ENCODE measurements around the gene ATXN10. TPM values are rescaled to one million over a fixed set of nuclear protein-coding genes. Genes with fewer than 3 reads are reported as not detected.

Gene ATXN10
- total and polyA plus RNA-seq, 11 donors, result 55.0 to 192 (median 149) TPM

- Histone ChIP-seq H3K36me3 (peaks cover 0 to 9% (median 3%) of the 10 kb centered on the region in 9 donors), H3K4me1 (peaks cover 0 to 60% (median 35%) of the 10 kb centered on the region in 12 donors), H3K27ac (no peak overlapping the region), H3K9me3 (no peaks in the 10 kb centered on the region), H3K27me3 (no peaks in the 10 kb centered on the region), H3K4me3 (no peak overlapping the region)
- WGBS, 4 donors, result 83 to 98% (median 96%) methylated on average over 4 of the region's 4 CpGs
- no peak for DNase-seq
- TF ChIP-seq CTCF (IDR thresholded peaks at IDR 0.05), result no peak
- no peak for TF ChIP-seq POLR2A (IDR thresholded peaks at IDR 0.05)
- ATAC-seq, result no peak
- intact Hi-C loops (cut with DNase I), result no loop called here
These were observed 4.4 kb downstream of the ATXN10 start for GRCh38 chr22:45676024-45676423.

DNA sequence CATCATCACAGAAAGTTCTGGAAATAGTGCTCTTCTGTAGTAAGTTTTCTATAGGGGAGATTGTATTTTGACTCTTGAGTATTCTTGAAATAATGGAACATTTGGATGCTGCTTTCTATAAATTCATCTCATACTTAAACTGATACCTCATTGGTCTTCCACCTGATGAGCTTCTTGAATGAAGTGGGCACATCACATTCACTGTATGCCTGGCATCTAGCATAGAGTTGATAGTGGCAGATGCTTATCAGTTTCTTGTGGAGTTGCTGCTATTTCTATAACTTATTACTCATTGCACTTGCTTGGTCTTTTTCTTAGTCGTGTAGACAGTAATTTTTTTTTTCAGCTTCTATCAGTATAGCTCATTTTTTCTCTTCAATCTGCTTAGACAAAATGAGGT lies 5.4 kb downstream of the ATXN10 start:
- Histone ChIP-seq H3K27ac (no peak overlapping the region), H3K4me1 (peaks cover 0 to 65% (median 38%) of the 10 kb centered on the region in 12 donors), H3K4me3 (no peak overlapping the region), H3K36me3 (peaks cover 0 to 9% (median 3%) of the 10 kb centered on the region in 9 donors), H3K27me3 (no peaks in the 10 kb centered on the region), H3K9me3 (no peaks in the 10 kb centered on the region)
- ATAC-seq, result no peak
- no peak for DNase-seq
- 63 to 66% (median 65%) methylated on average over 1 of the region's 1 CpG for whole genome bisulfite sequencing, 4 donors
- intact Hi-C loops (cut with DNase I), result no loop called here
- no peak for TF ChIP-seq POLR2A (IDR thresholded peaks at IDR 0.05)
- TF ChIP-seq CTCF (IDR thresholded peaks at IDR 0.05), result no peak

GRCh38 chr22:45678961-45679912 lies 7.6 kb downstream of the ATXN10 start:
- TF ChIP-seq POLR2A (IDR thresholded peaks at IDR 0.05), result no peak
- no peak for TF ChIP-seq CTCF (IDR thresholded peaks at IDR 0.05)
- 92 to 95% (median 94%) methylated on average over 9 of the region's 9 CpGs for WGBS, 4 donors
- H3K4me3 ChIP-seq, result no peak overlapping the region
- no peaks in the 10 kb centered on the region for H3K9me3 ChIP-seq
- intact Hi-C loops (cut with DNase I), result no loop called here
- H3K36me3 ChIP-seq, result peaks cover 0 to 9% (median 3%) of the 10 kb centered on the region in 9 donors
- no peak overlapping the region for H3K27ac ChIP-seq
- peaks cover 0 to 64% (median 25%) of the 10 kb centered on the region in 12 donors for H3K4me1 ChIP-seq
- no peaks in the 10 kb centered on the region for H3K27me3 ChIP-seq
- no peak for DNase-seq
- no peak for ATAC-seq

GRCh38 chr22:45680932-45681700 lies 9.5 kb downstream of the ATXN10 start:
- WGBS, 4 donors, result 77 to 82% (median 78%) methylated on average over 5 of the region's 5 CpGs
- Histone ChIP-seq H3K4me1 (peaks cover 0 to 67% (median 30%) of the 10 kb centered on the region in 12 donors), H3K27me3 (no peaks in the 10 kb centered on the region), H3K27ac (no peak overlapping the region), H3K4me3 (no peak overlapping the region), H3K9me3 (no peaks in the 10 kb centered on the region), H3K36me3 (peaks cover 0 to 8% (median 2%) of the 10 kb centered on the region in 9 donors)
- intact Hi-C loops (cut with DNase I), result no loop called here
- ATAC-seq (no peak), DNase-seq (no peak)
- no peak for TF ChIP-seq POLR2A (IDR thresholded peaks at IDR 0.05)
- TF ChIP-seq CTCF (IDR thresholded peaks at IDR 0.05), result no peak
